Panc1 (cell line): Measurements from ENCODE around the gene GRK3.

Experiments
- SIN3A ChIP-seq: IDR thresholded peaks from 2 replicates; pipeline ENCODE4 v1.6.1; 2012; ENCODE audit warnings: low read depth, mild to moderate bottlenecking, low read length, moderate library complexity, borderline replicate concordance; ENCODE audit not compliant: insufficient read depth
- TF ChIP-seq, protein P1 (sequence below): fragments of 450-650 bp; IDR thresholded peaks from 2 replicates; pipeline ENCODE4 v1.5.1; 2017; ENCODE audit warnings: mild to moderate bottlenecking

DNA sequence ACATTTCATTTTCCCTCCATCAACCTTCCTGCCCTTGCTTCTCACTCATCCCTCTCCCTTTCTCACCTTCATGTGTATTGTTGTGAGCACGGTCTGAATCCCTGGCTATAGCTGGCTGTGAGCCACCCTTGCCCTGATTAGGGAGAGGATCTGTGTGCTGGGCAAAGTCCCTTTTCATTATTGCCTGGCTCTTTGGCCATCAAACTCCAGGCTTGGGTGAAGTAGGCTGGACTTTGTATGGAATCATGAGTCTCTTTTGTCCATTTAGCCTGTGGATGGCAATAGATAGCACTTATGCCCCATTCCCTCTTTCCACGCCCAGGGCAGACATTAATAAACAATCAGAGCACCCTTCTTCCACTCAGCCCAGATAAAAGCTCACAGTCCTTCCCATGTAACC is 184.2 kb downstream of the GRK3 start:
- TF ChIP-seq, protein P1, sequence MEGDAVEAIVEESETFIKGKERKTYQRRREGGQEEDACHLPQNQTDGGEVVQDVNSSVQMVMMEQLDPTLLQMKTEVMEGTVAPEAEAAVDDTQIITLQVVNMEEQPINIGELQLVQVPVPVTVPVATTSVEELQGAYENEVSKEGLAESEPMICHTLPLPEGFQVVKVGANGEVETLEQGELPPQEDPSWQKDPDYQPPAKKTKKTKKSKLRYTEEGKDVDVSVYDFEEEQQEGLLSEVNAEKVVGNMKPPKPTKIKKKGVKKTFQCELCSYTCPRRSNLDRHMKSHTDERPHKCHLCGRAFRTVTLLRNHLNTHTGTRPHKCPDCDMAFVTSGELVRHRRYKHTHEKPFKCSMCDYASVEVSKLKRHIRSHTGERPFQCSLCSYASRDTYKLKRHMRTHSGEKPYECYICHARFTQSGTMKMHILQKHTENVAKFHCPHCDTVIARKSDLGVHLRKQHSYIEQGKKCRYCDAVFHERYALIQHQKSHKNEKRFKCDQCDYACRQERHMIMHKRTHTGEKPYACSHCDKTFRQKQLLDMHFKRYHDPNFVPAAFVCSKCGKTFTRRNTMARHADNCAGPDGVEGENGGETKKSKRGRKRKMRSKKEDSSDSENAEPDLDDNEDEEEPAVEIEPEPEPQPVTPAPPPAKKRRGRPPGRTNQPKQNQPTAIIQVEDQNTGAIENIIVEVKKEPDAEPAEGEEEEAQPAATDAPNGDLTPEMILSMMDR = no peak
- TF ChIP-seq SIN3A = no peak
